ENCODE results near the gene PLCH1. TPM values are rescaled to one million over a fixed set of nuclear protein-coding genes. Genes with fewer than 3 reads are reported as not detected.

Gene PLCH1
- total RNA-seq, 1 experiment from 2014 or later, result 8.9 TPM

GRCh38 chr3:155746703-155747102 is 1.8 kb upstream of the PLCH1 start (continued):
- TF ChIP-seq FOXP4 (CRISPR knock-in tag; IDR thresholded peaks at IDR 0.05), result no peak
- no peak for TF ChIP-seq SOX15 (CRISPR knock-in tag; IDR thresholded peaks at IDR 0.05)
- TF ChIP-seq, protein P1, sequence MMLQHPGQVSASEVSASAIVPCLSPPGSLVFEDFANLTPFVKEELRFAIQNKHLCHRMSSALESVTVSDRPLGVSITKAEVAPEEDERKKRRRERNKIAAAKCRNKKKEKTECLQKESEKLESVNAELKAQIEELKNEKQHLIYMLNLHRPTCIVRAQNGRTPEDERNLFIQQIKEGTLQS (CRISPR knock-in tag; conservative IDR thresholded peaks at IDR 0.05), result no peak
- TF ChIP-seq ZNF281 (CRISPR knock-in tag; IDR thresholded peaks at IDR 0.05), result no peak

DNA sequence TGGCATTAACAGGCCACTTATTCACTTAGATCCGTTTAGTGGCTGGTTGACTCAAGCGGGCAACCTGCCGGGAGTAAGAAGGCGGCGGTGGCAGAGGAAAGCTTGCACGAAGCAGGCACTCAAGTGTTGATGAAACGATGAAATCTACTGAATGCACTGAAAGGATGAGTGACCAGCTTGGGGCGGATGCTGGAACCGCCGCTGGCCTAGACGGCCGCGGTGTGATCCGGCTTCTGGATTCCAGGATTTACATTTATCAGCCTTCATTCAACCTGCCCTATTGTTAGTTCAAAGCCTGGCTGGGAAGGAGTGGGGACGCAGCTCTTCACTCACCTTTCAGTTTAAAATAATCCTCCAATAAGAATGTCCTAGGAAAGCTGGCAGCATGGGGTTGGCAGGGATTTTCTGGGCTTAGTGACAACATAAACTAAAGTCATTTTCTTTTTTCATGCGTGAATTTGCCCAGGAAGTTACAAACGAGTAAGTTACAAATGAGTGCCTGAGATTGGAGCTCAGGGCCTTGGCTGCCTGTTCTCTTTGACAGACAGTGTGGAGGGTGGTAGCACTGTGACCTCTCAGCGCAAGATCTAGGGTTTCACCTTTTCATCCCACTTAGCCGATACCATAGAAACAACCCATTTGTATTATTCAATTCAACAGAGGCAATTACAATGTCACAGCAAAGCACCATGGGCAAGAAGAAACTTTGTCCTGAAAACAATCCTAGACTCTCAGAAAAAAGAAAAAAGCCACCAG is 1.1 kb upstream of the PLCH1 start:
- TF ChIP-seq, protein P2, sequence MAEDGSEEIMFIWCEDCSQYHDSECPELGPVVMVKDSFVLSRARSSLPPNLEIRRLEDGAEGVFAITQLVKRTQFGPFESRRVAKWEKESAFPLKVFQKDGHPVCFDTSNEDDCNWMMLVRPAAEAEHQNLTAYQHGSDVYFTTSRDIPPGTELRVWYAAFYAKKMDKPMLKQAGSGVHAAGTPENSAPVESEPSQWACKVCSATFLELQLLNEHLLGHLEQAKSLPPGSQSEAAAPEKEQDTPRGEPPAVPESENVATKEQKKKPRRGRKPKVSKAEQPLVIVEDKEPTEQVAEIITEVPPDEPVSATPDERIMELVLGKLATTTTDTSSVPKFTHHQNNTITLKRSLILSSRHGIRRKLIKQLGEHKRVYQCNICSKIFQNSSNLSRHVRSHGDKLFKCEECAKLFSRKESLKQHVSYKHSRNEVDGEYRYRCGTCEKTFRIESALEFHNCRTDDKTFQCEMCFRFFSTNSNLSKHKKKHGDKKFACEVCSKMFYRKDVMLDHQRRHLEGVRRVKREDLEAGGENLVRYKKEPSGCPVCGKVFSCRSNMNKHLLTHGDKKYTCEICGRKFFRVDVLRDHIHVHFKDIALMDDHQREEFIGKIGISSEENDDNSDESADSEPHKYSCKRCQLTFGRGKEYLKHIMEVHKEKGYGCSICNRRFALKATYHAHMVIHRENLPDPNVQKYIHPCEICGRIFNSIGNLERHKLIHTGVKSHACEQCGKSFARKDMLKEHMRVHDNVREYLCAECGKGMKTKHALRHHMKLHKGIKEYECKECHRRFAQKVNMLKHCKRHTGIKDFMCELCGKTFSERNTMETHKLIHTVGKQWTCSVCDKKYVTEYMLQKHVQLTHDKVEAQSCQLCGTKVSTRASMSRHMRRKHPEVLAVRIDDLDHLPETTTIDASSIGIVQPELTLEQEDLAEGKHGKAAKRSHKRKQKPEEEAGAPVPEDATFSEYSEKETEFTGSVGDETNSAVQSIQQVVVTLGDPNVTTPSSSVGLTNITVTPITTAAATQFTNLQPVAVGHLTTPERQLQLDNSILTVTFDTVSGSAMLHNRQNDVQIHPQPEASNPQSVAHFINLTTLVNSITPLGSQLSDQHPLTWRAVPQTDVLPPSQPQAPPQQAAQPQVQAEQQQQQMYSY (CRISPR knock-in tag; IDR thresholded peaks at IDR 0.05), result peak; percentile 96
- TF ChIP-seq GTF2I (CRISPR knock-in tag; conservative IDR thresholded peaks at IDR 0.05) (no peak), FOXP4 (CRISPR knock-in tag; IDR thresholded peaks at IDR 0.05) (no peak), STAT6 (CRISPR knock-in tag; conservative IDR thresholded peaks at IDR 0.05; ENCODE audit: low read depth) (no peak), ZNF532 (CRISPR knock-in tag; IDR thresholded peaks at IDR 0.05; ENCODE audit: borderline replicate concordance) (no peak)
- TF ChIP-seq, protein P3, sequence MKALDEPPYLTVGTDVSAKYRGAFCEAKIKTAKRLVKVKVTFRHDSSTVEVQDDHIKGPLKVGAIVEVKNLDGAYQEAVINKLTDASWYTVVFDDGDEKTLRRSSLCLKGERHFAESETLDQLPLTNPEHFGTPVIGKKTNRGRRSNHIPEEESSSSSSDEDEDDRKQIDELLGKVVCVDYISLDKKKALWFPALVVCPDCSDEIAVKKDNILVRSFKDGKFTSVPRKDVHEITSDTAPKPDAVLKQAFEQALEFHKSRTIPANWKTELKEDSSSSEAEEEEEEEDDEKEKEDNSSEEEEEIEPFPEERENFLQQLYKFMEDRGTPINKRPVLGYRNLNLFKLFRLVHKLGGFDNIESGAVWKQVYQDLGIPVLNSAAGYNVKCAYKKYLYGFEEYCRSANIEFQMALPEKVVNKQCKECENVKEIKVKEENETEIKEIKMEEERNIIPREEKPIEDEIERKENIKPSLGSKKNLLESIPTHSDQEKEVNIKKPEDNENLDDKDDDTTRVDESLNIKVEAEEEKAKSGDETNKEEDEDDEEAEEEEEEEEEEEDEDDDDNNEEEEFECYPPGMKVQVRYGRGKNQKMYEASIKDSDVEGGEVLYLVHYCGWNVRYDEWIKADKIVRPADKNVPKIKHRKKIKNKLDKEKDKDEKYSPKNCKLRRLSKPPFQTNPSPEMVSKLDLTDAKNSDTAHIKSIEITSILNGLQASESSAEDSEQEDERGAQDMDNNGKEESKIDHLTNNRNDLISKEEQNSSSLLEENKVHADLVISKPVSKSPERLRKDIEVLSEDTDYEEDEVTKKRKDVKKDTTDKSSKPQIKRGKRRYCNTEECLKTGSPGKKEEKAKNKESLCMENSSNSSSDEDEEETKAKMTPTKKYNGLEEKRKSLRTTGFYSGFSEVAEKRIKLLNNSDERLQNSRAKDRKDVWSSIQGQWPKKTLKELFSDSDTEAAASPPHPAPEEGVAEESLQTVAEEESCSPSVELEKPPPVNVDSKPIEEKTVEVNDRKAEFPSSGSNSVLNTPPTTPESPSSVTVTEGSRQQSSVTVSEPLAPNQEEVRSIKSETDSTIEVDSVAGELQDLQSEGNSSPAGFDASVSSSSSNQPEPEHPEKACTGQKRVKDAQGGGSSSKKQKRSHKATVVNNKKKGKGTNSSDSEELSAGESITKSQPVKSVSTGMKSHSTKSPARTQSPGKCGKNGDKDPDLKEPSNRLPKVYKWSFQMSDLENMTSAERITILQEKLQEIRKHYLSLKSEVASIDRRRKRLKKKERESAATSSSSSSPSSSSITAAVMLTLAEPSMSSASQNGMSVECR (CRISPR knock-in tag; IDR thresholded peaks at IDR 0.05; ENCODE audit: borderline replicate concordance), result no peak
- Mint-ChIP-seq H3K36me3 (no peaks in the 10 kb centered on the region), H3K4me1 (peaks cover 60% of the 10 kb centered on the region), H3K4me3 (peak overlapping the region; percentile 71), H3K27me3 (ENCODE audit: low read depth) (no peaks in the 10 kb centered on the region), H3K9me3 (no peaks in the 10 kb centered on the region), H3K27ac (peak overlapping the region; percentile 92)
- ATAC-seq, result peak; percentile 62
- CTCF ChIA-PET, result interaction anchor here (0.6 to 1.4 kb wide), 7 partner anchors 34 to 364 kb away, joined by 3 to 27 read pairs (median 5); partner anchors contain the start of genes C3orf33 and GMPS
- peak; percentile 58 for DNase-seq (ENCODE audit: low spot score)
- POLR2A ChIA-PET, result interaction anchor here (0.6 to 1.3 kb wide), 5 partner anchors 108 to 363 kb away, joined by 3 to 6 read pairs (median 4); partner anchors contain the start of genes GMPS and SLC33A1
